Type B pancreatic cell (in vitro differentiated cells): ENCODE results near the gene ECEL1. TPM values are rescaled to one million over a fixed set of nuclear protein-coding genes. Genes with fewer than 3 reads are reported as not detected.

Source experiments
- DNase-seq: peaks from one replicate; pipeline ENCODE4 v3.0.0; 2021; ENCODE audit warnings: mixed read lengths; ENCODE audit not compliant: unreplicated experiment; ENCODE audit errors: extremely low spot score
- H3K27ac Mint-ChIP-seq: 2 replicates; pipeline ENCODE4 v1.8.0; 2021; ENCODE audit warnings: mild to moderate bottlenecking, mixed read lengths
- H3K27me3 Mint-ChIP-seq: 2 replicates; pipeline ENCODE4 v1.8.0; 2021; ENCODE audit warnings: mixed read lengths
- H3K36me3 Mint-ChIP-seq: 2 replicates; pipeline ENCODE4 v1.8.0; 2021; ENCODE audit warnings: mixed read lengths
- H3K4me1 Mint-ChIP-seq: one replicate; pipeline ENCODE4 v1.8.0; 2021; ENCODE audit warnings: mixed read lengths; ENCODE audit not compliant: unreplicated experiment
- H3K4me3 Mint-ChIP-seq: 2 replicates; pipeline ENCODE4 v1.8.0; 2021; ENCODE audit warnings: mild to moderate bottlenecking, mixed read lengths
- H3K9me3 Mint-ChIP-seq: 2 replicates; pipeline ENCODE4 v1.8.0; 2021; ENCODE audit warnings: mixed read lengths
- total RNA-seq: library from RNA; stranded (reverse); gene quantifications from 2 replicates; pipeline ENCODE4 v1.2.1, GENCODE V29; 2021; ENCODE audit warnings: low replicate concordance
- TF ChIP-seq, protein P1 (sequence below): fragments of 200-600 bp; sonication (generic); conservative IDR thresholded peaks from 2 replicates; pipeline ENCODE4 v1.5.0; 2021; ENCODE audit warnings: antibody characterized with exemption, mild to moderate bottlenecking

Gene ECEL1
- total RNA-seq, 1 donor from 2014 or later = 7.8 TPM

DNA sequence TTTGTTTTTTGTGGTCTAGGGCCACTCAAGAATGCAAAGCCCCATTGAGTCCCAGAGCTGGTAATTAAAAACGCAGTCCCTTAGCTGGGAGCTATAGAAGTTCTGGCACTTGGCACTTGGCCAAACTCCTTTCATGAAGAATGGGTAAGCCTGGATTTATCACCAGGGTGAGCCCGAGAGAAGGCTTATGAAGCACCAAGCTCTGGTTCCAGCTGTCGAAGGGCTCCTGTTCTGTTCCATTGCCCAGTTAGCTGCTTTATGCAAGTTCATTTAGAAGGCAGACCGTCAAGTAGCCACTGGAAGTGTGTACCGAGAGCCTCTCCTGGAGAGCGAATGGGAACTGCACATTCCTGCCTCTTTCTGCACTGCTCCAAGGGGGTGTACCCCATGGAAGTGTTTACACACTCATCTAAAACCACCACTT is 14.2 kb downstream of the ECEL1 start:
- Mint-ChIP-seq H3K4me1 (peaks cover 9% of the 10 kb centered on the region), H3K27me3 (peaks cover 65% of the 10 kb centered on the region), H3K4me3 (no peak overlapping the region), H3K9me3 (peaks cover 10% of the 10 kb centered on the region), H3K27ac (no peak overlapping the region), H3K36me3 (no peaks in the 10 kb centered on the region)
- TF ChIP-seq, protein P1, sequence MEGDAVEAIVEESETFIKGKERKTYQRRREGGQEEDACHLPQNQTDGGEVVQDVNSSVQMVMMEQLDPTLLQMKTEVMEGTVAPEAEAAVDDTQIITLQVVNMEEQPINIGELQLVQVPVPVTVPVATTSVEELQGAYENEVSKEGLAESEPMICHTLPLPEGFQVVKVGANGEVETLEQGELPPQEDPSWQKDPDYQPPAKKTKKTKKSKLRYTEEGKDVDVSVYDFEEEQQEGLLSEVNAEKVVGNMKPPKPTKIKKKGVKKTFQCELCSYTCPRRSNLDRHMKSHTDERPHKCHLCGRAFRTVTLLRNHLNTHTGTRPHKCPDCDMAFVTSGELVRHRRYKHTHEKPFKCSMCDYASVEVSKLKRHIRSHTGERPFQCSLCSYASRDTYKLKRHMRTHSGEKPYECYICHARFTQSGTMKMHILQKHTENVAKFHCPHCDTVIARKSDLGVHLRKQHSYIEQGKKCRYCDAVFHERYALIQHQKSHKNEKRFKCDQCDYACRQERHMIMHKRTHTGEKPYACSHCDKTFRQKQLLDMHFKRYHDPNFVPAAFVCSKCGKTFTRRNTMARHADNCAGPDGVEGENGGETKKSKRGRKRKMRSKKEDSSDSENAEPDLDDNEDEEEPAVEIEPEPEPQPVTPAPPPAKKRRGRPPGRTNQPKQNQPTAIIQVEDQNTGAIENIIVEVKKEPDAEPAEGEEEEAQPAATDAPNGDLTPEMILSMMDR = no peak
- peak; percentile 53 for DNase-seq

DNA sequence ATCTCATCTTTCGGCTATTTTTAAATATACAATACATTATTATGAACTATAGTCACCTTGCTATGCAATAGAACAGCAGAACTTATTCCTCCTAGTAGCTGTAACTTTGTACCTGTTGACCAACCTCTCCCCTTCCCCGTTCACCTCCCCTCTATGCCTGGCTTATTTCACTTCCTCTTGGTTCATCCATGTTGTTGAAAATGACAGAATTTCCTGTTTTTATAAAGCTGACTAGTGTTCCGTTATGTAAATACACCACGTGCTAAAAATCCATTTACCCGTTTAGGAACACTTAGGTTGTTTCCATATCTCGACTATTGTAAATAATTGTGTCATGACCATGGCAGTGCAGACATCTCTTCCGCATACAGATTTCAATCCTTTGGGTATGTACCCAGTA is 21.4 kb downstream of the ECEL1 start:
- Mint-ChIP-seq H3K9me3 (no peaks in the 10 kb centered on the region), H3K36me3 (no peaks in the 10 kb centered on the region), H3K4me3 (no peak overlapping the region), H3K4me1 (no peaks in the 10 kb centered on the region), H3K27ac (no peak overlapping the region), H3K27me3 (peaks cover 48% of the 10 kb centered on the region)
- no peak for DNase-seq
- TF ChIP-seq, protein P1 = no peak

DNA sequence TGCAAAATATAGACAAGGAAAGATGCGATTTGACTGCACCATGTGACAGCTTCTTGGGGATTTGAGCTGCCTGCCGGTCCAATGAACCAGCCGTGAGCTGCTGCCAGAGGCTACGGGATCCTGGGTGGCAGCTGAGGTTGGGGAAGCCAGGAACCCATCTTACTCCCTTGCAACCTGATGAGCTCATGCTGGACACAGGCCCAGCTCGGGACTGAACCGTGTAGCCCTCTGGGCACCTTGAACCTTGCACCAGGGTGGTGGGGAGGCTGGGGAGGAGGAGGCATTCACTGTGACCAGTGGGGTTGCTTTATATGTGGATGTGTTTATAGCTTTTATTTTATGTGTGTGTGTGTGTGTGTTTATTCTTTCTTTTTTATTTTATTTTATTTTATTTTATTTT is 22.6 kb downstream of the ECEL1 start:
- no peaks in the 10 kb centered on the region for H3K4me1 Mint-ChIP-seq
- DNase-seq = peak; percentile 39
- no peaks in the 10 kb centered on the region for H3K36me3 Mint-ChIP-seq

DNA sequence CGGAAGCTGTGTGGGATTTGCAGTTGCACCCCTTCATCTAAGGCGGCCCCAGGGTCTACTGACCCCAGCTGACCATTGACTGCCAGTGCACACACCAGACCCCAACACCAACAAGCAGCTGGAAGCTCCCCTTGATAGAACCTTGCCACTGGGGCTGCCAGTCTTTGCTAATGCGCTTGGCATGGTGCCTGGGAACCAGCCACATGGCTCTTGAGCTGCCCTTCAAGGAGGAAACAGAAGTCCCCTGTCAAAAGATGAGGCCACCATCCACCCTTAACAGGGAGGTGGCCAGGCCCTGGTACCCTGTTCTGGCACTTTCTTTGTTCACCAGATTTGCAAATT is 23.1 kb downstream of the ECEL1 start:
- H3K9me3 Mint-ChIP-seq = no peaks in the 10 kb centered on the region
- no peak for DNase-seq
- H3K27ac Mint-ChIP-seq = no peak overlapping the region
- TF ChIP-seq, protein P1 = no peak
- H3K36me3 Mint-ChIP-seq = no peaks in the 10 kb centered on the region
- H3K4me3 Mint-ChIP-seq = no peak overlapping the region
- H3K4me1 Mint-ChIP-seq = no peaks in the 10 kb centered on the region
- peaks cover 45% of the 10 kb centered on the region for H3K27me3 Mint-ChIP-seq

More for the DNA sequence above, 22.6 kb downstream of the ECEL1 start:
- Mint-ChIP-seq H3K4me3 (no peak overlapping the region), H3K27me3 (peaks cover 44% of the 10 kb centered on the region), H3K9me3 (no peaks in the 10 kb centered on the region), H3K27ac (no peak overlapping the region)
- TF ChIP-seq, protein P1 = no peak

DNA sequence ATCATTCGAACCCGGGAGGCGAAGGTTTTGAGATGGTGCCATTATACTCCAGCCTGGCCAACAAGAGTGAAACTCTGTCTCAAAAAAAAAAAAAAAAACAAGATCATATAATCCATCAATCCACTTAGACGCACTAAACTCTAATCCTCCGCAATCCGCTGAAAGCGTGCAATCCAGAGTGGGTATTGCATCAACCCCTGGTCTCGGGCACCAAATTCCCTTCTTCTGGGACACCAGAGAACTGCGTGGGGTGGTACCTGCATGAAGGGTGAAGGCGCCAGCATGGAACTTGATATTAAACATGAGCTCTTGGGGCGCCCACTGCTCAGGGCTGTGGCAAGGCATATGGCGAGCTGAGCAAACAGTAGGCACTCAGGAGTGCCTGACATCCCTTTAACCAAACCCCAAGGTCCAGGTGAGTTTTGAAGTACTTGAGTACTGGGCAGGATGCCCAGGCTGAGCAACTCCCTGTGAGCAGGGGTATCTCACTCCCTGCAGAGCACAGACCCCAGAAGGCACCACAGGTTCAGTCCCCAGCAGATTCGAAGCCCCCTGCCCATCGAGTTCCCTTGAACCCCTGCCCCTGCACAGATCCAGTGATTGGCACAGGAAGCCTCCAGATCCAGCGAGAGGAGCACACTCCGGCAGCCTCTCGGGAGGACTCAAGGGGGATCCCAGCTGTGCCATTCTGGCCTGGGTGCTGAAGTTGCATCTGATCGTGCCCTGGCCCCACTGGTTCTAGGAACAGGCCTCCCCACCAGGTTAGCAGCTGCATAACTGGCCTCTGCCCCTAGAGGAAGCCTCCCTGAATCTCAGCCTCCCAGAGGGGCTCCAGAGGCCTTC is 23.7 kb downstream of the ECEL1 start:
- Mint-ChIP-seq H3K4me1 (no peaks in the 10 kb centered on the region), H3K9me3 (no peaks in the 10 kb centered on the region), H3K27ac (no peak overlapping the region), H3K4me3 (no peak overlapping the region), H3K36me3 (no peaks in the 10 kb centered on the region), H3K27me3 (peaks cover 39% of the 10 kb centered on the region)
- DNase-seq = peak; percentile 55
- TF ChIP-seq, protein P1 = no peak
